ENCODE measurements around the gene IFT81. TPM values are rescaled to one million over a fixed set of nuclear protein-coding genes. Genes with fewer than 3 reads are reported as not detected.
"Not testable (repeated sequence)": the region's sequence is repeated elsewhere in the genome, so short reads cannot be mapped to it uniquely, and the experiment has no call there.

The IFT81 gene
- total and polyA plus RNA-seq, 7 experiments from 2014 or later: 0.66 to 1.3 (median 1.0) TPM

DNA sequence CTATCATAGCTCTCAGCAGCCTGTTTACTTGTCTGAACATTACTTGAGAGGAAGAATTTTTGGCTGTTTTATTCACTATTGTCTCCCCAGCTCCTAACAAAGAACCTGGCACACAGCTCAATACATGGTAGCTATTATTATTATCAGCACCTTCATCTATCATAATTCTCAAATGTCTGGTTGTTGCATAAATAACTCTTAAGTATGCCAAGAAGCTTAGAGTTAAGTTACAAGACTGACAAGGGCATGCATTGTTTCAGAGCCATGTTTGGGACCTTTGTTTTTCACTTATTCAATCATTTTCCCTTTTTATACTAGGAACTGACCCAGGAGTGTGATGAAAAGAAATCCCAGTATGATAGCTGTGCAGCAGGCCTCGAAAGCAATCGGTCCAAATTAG lies 79.4 kb downstream of the IFT81 start:
- ChIA-PET CTCF (no interaction called here), POLR2A (no interaction called here)
- ATAC-seq (no peak), DNase-seq (no peak)
- H3K36me3 ChIP-seq (ENCODE audit: control insufficient read depth in 2 of 3, insufficient read depth in 3 of 3, low read length in 3 of 3): no peaks in the 10 kb centered on the region
- H3K27ac ChIP-seq (ENCODE audit: low read depth, low read length): no peak overlapping the region
- no peaks in the 10 kb centered on the region for H3K9me3 ChIP-seq (ENCODE audit: control insufficient read depth in 2 of 3, low read length in 3 of 3)
- Mint-ChIP-seq H3K9me3 (no peaks in the 10 kb centered on the region), H3K4me1 (peaks cover 3 to 10% (median 7%) of the 10 kb centered on the region in 7 donors), H3K27me3 (peaks cover 0 to 4% (median 0%) of the 10 kb centered on the region in 5 donors), H3K4me3 (no peak overlapping the region), H3K27ac (no peak overlapping the region), H3K36me3 (peaks cover 0 to 7% (median 4%) of the 10 kb centered on the region in 5 donors)
- H3K27me3 ChIP-seq (ENCODE audit: control insufficient read depth in 2 of 2, insufficient read depth in 2 of 2, low read length in 2 of 2): no peaks in the 10 kb centered on the region
- no peaks in the 10 kb centered on the region for H3K4me1 ChIP-seq (ENCODE audit: control insufficient read depth in 2 of 2, insufficient read depth in 2 of 2, low read length in 2 of 2)
- no peak overlapping the region for H3K4me3 ChIP-seq (ENCODE audit: low read length)
- intact Hi-C loops (cut with micrococcal nuclease): no loop called here

DNA sequence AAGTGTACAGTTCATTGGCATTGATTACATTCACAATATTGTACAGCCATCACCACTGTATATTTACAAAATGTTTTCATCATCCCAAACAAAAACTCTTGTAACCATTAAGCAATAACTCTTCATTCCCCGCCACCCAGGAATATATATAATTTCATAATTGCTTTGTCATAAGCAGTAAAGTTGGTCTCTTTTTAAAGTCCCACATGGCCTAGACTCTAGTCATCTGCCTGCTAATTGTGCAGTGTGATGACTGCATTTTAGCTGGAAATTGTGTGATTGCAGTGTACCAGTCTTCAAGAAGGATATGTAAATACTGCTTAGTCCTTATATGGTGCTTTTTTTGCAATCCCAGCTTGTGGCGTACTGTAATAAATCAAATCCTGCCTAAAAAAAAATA lies 81.8 kb downstream of the IFT81 start:
- no peak overlapping the region for H3K4me3 ChIP-seq (ENCODE audit: low read length)
- H3K27me3 ChIP-seq (ENCODE audit: control insufficient read depth in 2 of 2, insufficient read depth in 2 of 2, low read length in 2 of 2): no peaks in the 10 kb centered on the region
- ChIA-PET POLR2A (no interaction called here), CTCF (no interaction called here)
- no peak for DNase-seq
- no peak overlapping the region for H3K27ac Mint-ChIP-seq
- no peak overlapping the region for H3K27ac ChIP-seq (ENCODE audit: low read depth, low read length)
- no peak overlapping the region for H3K4me3 Mint-ChIP-seq
- H3K9me3 Mint-ChIP-seq: no peaks in the 10 kb centered on the region
- no peak for ATAC-seq
- H3K4me1 ChIP-seq (ENCODE audit: control insufficient read depth in 2 of 2, insufficient read depth in 2 of 2, low read length in 2 of 2): no peaks in the 10 kb centered on the region
- intact Hi-C loops (cut with micrococcal nuclease): no loop called here
- H3K36me3 ChIP-seq (ENCODE audit: control insufficient read depth in 2 of 3, insufficient read depth in 3 of 3, low read length in 3 of 3): no peaks in the 10 kb centered on the region
- H3K27me3 Mint-ChIP-seq: peaks cover 0 to 4% (median 0%) of the 10 kb centered on the region in 5 donors
- H3K9me3 ChIP-seq (ENCODE audit: control insufficient read depth in 2 of 3, low read length in 3 of 3): no peaks in the 10 kb centered on the region
- peaks cover 0 to 7% (median 4%) of the 10 kb centered on the region in 5 donors for H3K36me3 Mint-ChIP-seq
- H3K4me1 Mint-ChIP-seq: no peaks in the 10 kb centered on the region

DNA sequence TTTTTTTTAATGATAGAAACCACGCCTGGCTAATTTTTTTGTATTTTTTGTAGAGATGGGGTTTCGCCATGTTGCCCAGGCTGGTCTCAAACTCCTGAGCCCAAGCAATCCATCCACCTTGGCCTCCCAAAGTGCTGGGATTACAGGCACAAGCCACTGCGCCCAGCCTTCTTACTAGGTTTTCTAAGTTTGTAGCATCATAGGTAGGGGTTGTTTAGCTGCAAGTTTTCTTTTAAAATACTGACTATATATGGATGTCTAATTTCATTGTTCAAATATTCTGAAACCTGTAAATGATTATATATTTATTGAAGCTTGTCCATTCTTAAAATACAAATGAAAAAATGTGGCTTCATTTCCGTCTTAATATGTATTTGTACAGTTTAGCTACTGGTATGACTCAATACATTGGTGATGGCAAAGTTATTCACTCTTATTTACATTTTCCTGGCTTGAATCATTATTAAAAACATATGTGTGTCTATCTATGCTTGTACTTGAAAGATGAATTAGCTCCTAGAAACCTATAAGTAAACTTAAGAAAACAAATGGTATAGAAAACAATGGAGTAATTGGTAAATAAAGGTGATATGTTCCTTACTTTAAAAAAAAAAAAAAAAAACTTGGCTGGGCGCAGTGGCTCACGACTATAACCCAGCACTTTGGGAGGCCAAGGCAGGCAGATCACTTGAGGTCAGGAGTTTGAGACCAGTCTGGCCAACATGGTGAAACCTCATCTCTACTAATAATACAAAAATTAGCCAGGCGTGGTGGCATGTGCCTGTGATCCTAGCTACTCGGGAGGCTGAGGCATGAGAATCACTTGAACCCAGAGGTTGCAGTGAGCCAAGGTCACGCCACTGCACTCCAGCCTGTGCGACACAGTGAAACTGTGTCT lies 87.7 kb downstream of the IFT81 start:
- H3K27ac Mint-ChIP-seq; H3K9me3 ChIP-seq (ENCODE audit: control insufficient read depth in 2 of 3, low read length in 3 of 3); H3K4me1 Mint-ChIP-seq; DNase-seq; H3K27me3 Mint-ChIP-seq; H3K9me3 Mint-ChIP-seq; H3K27ac ChIP-seq (ENCODE audit: low read depth, low read length); H3K4me3 ChIP-seq (ENCODE audit: low read length); H3K27me3 ChIP-seq (ENCODE audit: control insufficient read depth in 2 of 2, insufficient read depth in 2 of 2, low read length in 2 of 2); H3K36me3 Mint-ChIP-seq; H3K36me3 ChIP-seq (ENCODE audit: control insufficient read depth in 2 of 3, insufficient read depth in 3 of 3, low read length in 3 of 3); ATAC-seq; CTCF ChIA-PET; H3K4me3 Mint-ChIP-seq; H3K4me1 ChIP-seq (ENCODE audit: control insufficient read depth in 2 of 2, insufficient read depth in 2 of 2, low read length in 2 of 2); POLR2A ChIA-PET; intact Hi-C loops (cut with micrococcal nuclease): not testable (repeated sequence)

DNA sequence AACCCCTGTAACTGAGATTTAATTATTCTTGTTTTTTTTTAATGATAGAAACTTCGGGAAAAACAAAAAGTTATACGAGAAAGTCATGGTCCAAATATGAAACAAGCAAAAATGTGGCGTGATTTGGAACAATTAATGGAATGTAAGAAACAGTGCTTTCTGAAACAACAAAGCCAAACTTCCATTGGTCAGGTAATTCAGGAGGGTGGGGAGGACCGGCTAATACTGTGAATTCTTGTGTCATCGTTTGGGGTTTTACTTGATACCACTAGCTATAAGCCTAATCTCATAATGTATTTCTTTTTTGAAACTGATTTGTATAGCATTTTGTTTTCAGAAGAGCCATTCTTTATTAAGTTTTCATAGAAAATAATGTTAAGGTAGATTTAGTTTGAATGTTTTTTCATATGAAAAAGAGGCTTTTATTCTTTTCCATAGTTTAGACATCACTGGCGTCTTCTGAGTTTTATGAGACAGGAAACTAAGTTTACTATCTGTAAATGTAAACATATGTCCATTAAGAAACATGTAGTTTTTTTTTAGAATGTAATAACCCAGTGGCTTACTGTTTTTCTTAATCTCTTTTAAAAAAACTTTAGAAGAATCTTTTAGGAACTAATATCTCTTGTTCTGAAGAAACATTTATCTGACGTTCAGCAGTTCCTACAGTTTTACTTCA lies 94.0 kb downstream of the IFT81 start:
- H3K36me3 ChIP-seq (ENCODE audit: control insufficient read depth in 2 of 3, insufficient read depth in 3 of 3, low read length in 3 of 3): no peaks in the 10 kb centered on the region
- POLR2A ChIA-PET: no interaction called here
- no peak overlapping the region for H3K27ac Mint-ChIP-seq
- intact Hi-C loops (cut with micrococcal nuclease): no loop called here
- CTCF ChIA-PET: no interaction called here
- H3K27me3 Mint-ChIP-seq: peaks cover 0 to 10% (median 0%) of the 10 kb centered on the region in 5 donors
- H3K4me1 ChIP-seq (ENCODE audit: control insufficient read depth in 2 of 2, insufficient read depth in 2 of 2, low read length in 2 of 2): no peaks in the 10 kb centered on the region
- H3K4me3 Mint-ChIP-seq: no peak overlapping the region
- H3K36me3 Mint-ChIP-seq: peaks cover 0 to 5% (median 2%) of the 10 kb centered on the region in 5 donors
- H3K9me3 ChIP-seq (ENCODE audit: control insufficient read depth in 2 of 3, low read length in 3 of 3): no peaks in the 10 kb centered on the region
- H3K4me3 ChIP-seq (ENCODE audit: low read length): no peak overlapping the region
- DNase-seq (no peak), ATAC-seq (no peak)
- no peak overlapping the region for H3K27ac ChIP-seq (ENCODE audit: low read depth, low read length)
- peaks cover 0 to 6% (median 2%) of the 10 kb centered on the region in 11 donors for H3K9me3 Mint-ChIP-seq
- no peaks in the 10 kb centered on the region for H3K4me1 Mint-ChIP-seq
- H3K27me3 ChIP-seq (ENCODE audit: control insufficient read depth in 2 of 2, insufficient read depth in 2 of 2, low read length in 2 of 2): no peaks in the 10 kb centered on the region

GRCh38 chr12:110222027-110222426 lies 97.9 kb downstream of the IFT81 start:
- ChIA-PET CTCF (no interaction called here), POLR2A (no interaction called here)
- DNase-seq (no peak), ATAC-seq (no peak)
- Histone ChIP-seq H3K4me1 (ENCODE audit: control insufficient read depth in 2 of 2, insufficient read depth in 2 of 2, low read length in 2 of 2) (no peaks in the 10 kb centered on the region), H3K4me3 (ENCODE audit: low read length) (no peak overlapping the region), H3K27me3 (ENCODE audit: control insufficient read depth in 2 of 2, insufficient read depth in 2 of 2, low read length in 2 of 2) (no peaks in the 10 kb centered on the region), H3K27ac (ENCODE audit: low read depth, low read length) (no peak overlapping the region), H3K36me3 (ENCODE audit: control insufficient read depth in 2 of 3, insufficient read depth in 3 of 3, low read length in 3 of 3) (no peaks in the 10 kb centered on the region), H3K9me3 (ENCODE audit: control insufficient read depth in 2 of 3, low read length in 3 of 3) (no peaks in the 10 kb centered on the region)
- Mint-ChIP-seq H3K9me3 (no peaks in the 10 kb centered on the region), H3K4me3 (no peak overlapping the region), H3K36me3 (peaks cover 0 to 2% (median 0%) of the 10 kb centered on the region in 5 donors), H3K27ac (no peak overlapping the region), H3K27me3 (peaks cover 0 to 15% (median 0%) of the 10 kb centered on the region in 5 donors), H3K4me1 (peaks cover 0 to 5% (median 0%) of the 10 kb centered on the region in 7 donors)
- intact Hi-C loops (cut with micrococcal nuclease): no loop called here

DNA sequence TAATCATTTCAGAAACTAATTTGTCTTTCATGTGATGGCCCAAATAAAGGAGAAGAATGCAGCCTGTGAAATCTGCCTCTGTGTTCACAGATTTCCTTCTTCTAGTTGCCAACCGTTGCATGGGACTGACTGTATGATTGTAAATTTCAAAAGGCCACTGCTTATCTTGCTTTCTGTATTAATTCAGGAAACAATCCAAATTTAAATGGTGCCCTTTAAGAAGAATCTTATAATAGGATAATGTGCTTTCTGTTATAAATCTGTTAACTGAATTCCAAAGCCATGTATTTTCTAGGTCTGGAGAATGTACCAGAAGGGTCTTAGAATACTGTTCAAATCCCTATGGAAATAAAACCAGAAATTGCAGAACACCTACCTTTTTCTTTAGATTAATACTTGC lies 98.3 kb downstream of the IFT81 start:
- no peaks in the 10 kb centered on the region for H3K27me3 ChIP-seq (ENCODE audit: control insufficient read depth in 2 of 2, insufficient read depth in 2 of 2, low read length in 2 of 2)
- ATAC-seq (no peak), DNase-seq (no peak)
- ChIA-PET POLR2A (no interaction called here), CTCF (no interaction called here)
- H3K27ac ChIP-seq (ENCODE audit: low read depth, low read length): no peak overlapping the region
- H3K4me1 Mint-ChIP-seq: peaks cover 0 to 5% (median 0%) of the 10 kb centered on the region in 7 donors
- H3K9me3 ChIP-seq (ENCODE audit: control insufficient read depth in 2 of 3, low read length in 3 of 3): no peaks in the 10 kb centered on the region
- no peak overlapping the region for H3K4me3 Mint-ChIP-seq
- H3K27ac Mint-ChIP-seq: no peak overlapping the region
- peaks cover 0 to 2% (median 0%) of the 10 kb centered on the region in 5 donors for H3K36me3 Mint-ChIP-seq
- H3K4me3 ChIP-seq (ENCODE audit: low read length): no peak overlapping the region
- H3K36me3 ChIP-seq (ENCODE audit: control insufficient read depth in 2 of 3, insufficient read depth in 3 of 3, low read length in 3 of 3): no peaks in the 10 kb centered on the region
- H3K27me3 Mint-ChIP-seq: peaks cover 0 to 14% (median 0%) of the 10 kb centered on the region in 5 donors
- H3K4me1 ChIP-seq (ENCODE audit: control insufficient read depth in 2 of 2, insufficient read depth in 2 of 2, low read length in 2 of 2): no peaks in the 10 kb centered on the region
- H3K9me3 Mint-ChIP-seq: no peaks in the 10 kb centered on the region
- intact Hi-C loops (cut with micrococcal nuclease): no loop called here

Data from naive thymus-derived CD4-positive, alpha-beta T cell (primary cell).